KBM-7 (cell line): ENCODE data around the gene ART4.

Source experiments
- DNase-seq: peaks from one replicate; pipeline ENCODE4 v3.0.0-alpha.2; 2015
- in situ Hi-C: fragments of 300-500 bp; cut with MboI; formaldehyde crosslinking; loops from 2 replicates; pipeline ENCODE4 v1.14.3; 2020; ENCODE audit warnings: low sequenced_read_pairs, low pct_unique_long_range_greater_than_20kb, mixed read lengths

Gene ART4

DNA sequence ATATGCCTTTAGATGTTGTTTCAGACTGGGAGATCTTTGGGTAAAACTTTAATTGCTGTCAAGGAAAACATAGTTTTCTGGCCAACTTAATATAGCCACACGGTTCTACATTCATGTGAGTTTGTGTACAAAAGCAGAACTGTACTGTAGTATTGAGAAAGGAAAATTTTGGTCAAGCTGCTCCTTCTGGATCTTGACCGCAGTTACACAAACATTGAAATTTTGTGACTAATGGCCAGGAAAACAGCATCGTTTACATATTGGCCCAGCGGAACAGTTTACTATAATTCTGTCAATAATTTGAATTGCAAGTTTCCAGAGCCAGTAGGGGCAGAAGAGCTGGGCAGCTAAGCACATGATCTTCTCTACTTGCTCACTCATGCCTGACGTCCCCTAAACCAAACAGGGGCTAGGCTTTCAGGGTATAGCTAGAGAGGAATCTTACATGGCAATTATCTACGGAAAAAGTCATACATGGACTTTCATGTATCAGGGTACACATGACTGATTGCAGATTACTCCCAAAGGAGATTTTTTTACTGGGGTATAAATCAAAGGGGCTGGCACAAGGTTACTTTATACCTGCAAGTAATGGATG is 11.4 kb upstream of the ART4 start:
- DNase-seq = no peak
- in situ Hi-C loops = no loop called here

DNA sequence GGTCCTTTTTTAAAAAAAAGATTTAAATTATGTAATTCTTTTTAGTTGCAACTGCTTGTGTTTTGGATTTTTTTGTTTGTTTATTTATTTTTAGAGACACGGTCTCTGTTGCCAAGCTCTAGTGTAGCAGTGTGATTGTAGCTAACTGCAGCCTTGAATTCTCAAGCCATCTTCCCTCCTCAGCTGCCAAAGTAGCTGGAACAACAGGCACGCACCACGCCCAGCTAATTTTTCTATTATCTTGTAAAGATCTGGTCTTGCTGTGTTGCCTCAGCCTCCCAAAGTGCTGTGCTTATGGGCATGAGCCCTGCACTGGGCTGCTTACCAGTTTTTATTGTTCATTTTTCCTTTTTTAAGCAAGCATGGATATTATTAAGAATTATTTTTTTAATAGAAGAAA is 10.6 kb upstream of the ART4 start:
- in situ Hi-C loops = no loop called here

DNA sequence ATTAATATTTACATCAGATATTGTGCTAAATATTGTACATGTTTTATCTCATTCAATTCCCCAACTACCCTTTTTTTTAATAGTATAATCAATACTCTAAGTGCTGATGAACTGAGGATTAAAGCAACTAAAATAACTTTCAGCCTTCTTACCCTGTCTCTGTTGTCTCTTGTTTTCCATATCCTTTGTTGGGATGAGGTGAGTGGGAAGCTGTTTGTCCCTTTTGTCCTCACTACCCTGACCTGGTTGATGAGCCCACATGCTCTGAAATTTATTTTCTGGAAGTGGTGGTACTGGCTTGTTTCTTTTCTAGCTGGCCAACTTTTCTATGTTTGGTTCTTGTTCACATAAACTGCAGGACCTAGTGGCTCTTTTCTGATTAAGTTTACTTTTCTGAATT is 9.6 kb upstream of the ART4 start:
- DNase-seq = no peak
- in situ Hi-C loops = no loop called here

More for the DNA sequence above, 10.6 kb upstream of the ART4 start:
- DNase-seq = no peak

DNA sequence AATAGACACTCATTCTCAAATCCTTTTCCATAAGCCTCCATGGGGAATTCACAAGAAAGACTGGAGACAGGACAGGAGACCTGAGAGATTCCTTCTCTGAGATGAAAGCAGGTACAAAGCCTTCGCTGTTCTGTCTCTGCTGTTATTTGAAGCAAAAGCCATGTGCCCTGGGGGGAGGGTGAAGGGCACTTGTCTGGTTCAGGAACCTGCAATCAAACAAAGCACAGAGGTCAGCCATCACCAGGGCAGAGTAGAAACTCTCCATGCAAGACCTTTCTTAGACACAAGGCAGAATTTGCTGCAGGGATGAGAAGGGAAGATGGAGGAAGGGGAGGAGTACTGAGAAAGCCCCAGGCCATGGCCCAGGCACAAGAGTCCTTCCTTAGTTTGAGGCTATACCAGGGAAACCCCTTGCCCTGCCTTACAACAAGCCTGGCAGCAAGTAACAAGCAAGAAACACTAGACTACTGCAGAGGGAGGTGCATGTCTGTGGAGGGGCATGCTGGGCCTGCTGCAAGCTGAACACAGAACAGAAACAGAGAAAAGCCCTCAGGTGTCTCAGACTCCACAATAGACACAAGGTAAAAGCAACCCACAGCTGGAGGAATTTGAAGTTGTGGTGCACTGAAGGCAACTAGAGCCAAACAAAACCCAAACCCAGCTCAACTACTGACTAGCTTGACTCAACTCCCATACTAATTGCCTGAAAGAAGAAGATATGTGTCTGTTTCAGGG is 7.8 kb upstream of the ART4 start:
- in situ Hi-C loops = no loop called here
- DNase-seq = no peak

DNA sequence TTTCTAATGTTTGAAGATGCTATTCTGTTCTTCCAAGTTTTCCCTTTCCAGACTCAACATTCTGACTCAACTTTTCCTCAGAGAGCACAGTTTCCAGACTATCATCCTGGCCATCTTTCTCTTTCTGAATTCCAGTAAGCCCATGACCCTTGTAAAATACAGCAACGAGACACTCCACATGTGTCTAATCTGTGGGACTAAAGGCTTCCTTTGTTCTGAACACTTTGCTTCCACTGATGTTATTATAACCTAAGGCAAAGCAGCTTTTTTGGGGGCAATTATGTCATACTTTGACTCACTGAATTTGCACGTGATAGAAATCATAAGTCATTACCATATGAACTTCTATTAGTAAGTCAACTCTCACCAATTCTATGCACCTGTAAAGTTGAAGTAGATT is 6.3 kb upstream of the ART4 start:
- DNase-seq = no peak
- in situ Hi-C loops = no loop called here

DNA sequence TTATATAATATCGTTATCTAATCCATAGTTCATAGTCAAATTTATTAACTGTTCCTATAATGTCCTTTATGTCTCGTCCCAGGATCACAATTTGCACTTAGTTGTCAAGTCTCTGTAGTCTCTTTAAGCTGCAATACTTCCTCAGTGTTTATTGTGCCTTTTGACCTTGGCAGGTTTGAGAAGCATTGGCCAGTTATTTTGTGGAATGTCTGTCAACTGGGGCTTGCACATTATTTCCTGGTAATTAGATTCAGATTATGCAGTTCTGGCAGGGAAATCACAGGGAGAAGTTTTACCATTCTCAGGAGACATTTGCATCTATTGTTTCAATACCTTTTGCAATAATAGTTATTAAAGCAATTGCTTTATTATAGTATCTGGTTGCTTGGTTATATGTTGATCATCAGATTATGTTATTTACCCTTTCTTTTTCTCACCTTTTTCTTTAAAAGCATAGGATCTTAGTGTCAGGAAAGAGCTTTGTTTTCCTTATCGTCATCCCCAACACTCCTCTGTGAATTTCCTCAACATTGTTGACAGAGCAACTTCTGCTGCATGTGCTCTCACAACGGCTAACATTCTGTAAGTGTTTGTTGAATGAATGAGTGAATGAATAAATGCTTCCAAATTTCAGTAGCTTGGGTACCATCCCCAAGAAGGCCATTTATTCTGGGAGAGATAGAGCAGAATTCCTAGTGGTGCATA is 3.7 kb upstream of the ART4 start:
- in situ Hi-C loops = no loop called here
- DNase-seq = no peak

DNA sequence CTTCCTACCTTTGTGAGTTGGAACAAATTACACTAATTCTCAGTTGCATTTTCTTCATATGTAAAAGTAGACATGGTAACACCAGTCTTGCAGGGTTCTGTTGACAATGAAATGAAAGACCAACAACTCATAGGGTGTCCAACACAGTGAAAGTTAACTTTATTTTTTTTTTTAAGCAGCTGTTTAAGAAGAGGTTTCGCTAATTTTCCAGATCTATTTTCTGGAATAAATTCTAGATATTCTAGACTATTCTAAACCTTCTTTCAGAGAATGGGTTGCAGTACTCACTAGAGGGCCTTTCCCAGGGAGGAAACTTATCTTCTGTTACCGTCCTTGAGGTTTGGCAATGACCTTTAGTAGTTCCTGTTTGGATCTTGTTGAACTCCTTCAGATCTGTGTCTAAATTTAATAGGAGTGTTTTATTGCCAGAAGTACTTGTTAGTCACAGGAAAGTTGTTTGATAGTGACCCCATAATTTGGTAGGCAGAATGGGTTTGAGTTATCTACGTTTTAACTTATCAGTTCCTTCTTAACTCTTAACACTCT is 2.8 kb upstream of the ART4 start:
- in situ Hi-C loops = no loop called here
- DNase-seq = peak; percentile 48

DNA sequence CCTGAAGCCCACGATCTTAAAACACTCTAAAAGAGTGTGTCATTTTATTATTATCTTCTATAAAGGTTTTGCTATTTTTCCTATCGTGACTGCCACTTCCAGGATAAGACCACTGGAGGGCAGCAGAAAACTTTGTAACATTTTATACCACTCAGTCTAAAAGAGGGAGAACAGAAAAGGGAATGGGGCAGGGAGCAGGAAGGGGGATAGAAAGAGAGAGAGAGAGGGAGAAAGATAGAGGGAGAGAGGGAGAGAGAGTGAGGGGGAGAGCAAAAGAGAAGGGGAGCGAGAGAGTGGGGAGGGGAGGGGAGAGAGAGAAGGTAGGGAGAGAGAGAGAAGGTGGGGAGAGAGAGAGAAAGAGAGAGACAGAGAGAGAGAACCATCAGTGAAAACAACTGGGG is 2.0 kb upstream of the ART4 start:
- in situ Hi-C loops = no loop called here
- DNase-seq = peak; percentile 78

DNA sequence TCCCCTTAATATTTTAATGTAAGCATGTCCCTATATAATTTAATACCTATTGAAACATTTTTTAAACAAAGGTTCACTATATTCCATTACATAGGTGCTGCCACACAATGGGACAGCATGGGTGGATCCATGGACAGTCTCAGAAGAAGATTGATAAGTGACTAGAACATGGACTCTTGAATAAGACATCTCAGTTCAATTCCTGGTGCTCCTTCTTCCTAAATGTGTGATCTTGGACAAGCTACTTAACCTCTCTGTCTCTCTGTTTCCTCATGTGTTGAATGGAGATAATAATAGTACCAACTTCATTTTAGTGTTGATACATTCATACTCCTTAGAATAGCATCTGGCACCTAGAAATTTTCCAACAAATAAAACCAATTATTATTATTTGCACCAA is 1.1 kb upstream of the ART4 start:
- DNase-seq = no peak
- in situ Hi-C loops = no loop called here

DNA sequence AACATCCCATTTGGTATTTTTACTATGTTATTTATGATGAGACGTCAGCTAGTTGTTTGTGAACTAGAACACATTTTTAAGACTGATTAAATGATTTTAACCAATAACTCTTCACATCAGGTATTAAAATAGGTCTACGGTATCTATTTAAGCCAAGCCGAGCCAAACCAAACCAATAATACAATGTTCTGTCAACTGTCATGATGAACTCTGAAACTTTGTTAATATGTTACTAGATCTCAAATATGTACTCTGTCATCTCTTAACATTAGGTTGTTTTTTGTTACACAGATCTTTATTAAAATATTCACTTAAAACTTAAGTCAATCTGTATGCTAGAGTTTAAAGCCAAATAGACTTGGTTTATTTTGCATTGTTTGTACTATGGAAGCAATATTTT is 1.0 kb downstream of the ART4 start:
- no peak for DNase-seq
- in situ Hi-C loops = no loop called here

DNA sequence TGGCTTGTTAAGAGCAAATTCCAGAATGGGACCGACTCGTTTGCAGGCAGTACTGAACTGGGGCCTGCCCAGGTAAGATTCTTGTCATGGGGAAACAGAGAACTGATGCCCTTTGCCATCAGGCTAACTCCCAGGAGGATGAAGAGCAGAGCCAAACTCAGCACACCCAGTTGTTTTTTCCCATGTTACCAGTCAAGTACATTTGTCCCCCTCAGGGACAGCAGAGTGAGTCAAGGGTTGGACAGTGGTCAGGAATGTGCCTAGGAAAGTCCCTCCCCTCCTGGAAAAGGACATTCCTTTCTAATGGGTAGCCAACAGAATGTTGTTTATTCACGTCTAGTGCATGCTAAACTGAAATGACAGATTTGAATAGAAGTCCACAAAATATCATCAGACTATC is 1.6 kb downstream of the ART4 start:
- in situ Hi-C loops = no loop called here
- DNase-seq = no peak

DNA sequence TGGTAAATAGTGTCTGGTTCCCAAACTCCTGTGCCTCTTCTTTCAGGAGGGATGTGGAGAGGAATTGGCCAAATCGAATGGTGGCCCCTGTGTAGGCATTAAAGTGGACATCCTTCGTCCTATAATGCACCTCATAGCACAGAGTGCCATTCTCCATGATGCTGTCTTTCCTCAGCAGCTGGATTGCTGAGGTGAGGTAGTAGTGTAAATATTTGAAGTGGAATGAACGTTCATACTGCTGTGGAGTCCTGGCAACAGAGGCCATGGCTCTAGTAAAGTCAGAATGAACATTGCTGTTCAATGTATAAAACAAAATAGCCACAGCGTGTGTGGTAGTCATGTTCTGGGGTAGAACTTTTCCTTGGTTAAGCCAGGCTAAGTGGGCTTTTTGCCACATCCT is 2.7 kb downstream of the ART4 start:
- in situ Hi-C loops = no loop called here
- no peak for DNase-seq

DNA sequence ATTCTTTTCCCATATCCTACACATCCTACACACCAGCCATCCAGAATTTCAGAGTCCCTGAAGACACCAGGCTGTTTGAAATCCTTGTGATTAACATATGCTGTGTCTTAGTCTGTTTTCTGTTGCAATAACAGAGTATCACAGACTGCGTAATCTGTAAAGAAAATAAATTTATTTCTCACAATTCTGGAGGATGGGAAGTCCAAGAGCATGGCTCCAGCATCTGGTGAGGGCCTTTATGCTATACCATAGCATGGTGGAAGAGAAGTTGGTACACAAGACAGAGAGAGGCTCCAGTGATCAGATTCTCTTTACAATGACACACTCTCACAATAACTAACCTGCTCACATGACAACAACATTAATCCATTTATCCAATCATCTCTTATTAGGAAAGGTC is 4.1 kb downstream of the ART4 start:
- DNase-seq = no peak

DNA sequence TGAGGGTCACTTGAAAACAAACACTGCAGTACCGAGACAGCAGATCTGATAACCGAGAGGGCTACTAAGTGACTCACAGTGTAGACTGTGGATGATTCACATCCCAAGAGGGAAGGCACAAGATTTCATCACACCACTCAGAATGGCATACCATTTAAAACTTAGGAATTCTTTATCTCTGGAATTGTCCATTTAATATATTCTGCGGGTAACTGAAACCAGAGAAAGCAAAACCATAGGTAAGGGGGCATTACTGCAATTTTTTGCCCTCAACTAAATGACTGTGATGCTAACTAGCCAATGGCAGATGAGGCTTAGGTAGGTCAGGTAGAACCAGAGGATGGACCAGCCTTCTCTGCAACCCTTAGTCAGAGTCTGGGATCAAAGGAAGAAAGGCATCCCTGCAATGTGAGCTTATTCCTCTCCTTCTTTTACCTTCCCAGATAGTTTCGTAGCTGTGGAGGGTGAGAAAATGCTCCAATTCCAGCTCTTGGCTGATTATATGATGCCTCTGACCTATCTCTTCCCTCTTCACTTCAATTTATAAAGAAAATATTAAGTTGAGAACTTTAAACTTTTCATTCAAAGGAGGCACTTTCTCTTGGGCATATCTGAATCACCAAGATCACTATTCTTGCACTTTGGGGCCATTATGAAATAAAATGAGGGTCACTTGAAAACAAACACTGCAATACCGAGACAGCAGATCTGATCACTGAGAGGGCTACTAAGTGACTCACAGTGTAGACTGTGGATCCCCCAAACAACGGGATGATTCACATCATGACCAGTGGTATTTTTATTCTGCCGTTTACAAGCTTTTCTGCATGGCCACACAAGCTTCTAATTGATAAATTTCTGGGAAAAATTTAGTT is 6.8 kb downstream of the ART4 start:
- DNase-seq = no peak
- in situ Hi-C loops = no loop called here

More for the DNA sequence above, 4.1 kb downstream of the ART4 start:
- in situ Hi-C loops = no loop called here

DNA sequence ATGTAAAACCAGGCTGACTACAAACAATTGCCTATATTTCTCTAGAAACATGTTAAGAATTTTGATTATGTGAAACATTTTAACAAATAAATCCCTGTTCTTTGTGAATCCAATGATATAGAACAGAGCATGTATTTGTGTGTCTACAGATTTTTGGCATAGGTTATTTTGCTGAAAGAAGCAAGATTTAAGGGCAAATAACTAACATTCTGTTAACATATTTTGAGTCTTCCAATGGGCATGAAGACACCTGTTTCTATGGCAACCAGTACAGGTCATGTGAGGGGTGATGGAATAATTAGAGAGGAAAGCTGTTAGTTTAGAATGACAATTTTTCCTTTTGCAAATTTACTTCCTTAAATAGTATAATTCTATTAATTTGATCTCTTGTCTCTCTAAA is 8.8 kb downstream of the ART4 start:
- DNase-seq = no peak
- in situ Hi-C loops = no loop called here

DNA sequence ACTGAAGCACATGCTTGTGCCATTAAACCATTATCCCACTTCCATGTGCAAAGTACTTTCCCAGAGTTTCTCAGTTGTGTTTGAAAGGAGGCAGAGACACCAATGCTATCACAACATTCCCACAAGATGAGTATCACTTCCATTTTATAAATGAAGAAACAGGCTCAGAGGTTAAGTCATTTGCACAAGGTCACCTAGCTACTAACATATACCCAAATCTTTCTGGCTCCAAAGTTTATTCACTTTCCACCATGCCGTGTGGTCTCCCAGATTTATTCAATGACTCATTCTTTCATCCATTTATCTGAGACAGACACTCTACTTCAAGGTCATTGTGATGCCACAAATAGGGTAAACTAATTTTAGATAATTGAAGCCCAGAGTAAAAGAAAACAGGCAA is 9.4 kb downstream of the ART4 start:
- no peak for DNase-seq
- in situ Hi-C loops = no loop called here

DNA sequence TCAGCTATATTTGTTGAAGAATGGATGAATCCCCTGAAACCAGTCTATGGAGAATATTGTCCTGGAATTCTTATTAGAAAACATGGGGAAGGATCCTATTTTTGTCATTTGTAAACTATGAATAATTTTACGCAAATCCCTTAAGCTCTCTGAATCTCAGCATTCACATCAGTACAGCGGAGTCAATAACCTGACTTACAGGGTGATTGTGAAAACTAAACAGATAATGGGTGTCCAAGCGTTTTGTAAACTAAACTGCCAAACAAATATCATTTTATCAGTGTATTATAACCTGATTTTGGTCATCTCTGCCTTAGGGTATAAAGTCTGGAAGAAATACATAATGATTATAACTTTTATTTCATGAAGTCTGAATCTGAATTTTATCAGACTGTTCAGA is 10.0 kb downstream of the ART4 start:
- in situ Hi-C loops = no loop called here
- no peak for DNase-seq

DNA sequence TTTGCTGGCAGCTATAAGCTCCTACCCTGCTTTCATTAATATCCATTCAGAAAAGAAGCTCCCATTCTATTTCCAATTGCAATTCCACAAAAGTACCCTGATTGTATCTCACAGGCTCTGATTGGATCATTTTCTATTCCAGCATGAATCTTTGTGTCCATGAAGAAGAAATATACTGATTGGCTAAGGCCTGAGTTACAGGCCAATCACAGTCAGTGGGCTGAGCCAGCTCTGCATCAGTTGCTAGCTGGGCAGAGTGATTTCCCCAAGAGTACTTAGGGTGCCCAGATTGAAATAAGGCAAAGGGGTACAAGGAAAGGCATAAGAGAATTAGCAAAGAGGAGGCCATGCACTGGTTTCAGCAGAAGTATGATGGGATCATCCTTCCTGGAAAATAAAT is 14.4 kb downstream of the ART4 start:
- in situ Hi-C loops = no loop called here
- no peak for DNase-seq

DNA sequence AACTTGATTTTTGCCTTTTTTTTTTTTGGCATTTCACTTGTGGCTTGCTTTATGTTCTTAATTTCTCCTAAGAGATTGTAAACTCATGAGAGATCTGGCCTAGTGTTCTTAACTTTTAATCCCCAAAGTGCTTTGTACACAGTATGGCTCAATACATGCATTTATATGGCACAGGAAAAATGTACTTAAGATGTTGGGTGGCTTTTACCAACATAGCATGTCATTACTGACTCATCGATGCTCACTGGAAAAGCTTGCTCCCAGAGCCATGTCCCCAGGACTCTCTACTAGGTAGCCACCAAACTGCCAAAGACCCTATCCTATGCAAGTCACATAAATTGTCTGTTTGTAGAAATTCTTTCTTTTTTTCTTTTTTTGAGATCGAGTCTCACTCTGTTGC is 16.3 kb downstream of the ART4 start:
- DNase-seq = no peak
- in situ Hi-C loops = no loop called here
